ENCODE data around the gene CCL17. TPM values are rescaled to one million over a fixed set of nuclear protein-coding genes. Genes with fewer than 3 reads are reported as not detected.
"Not testable (repeated sequence)": the region's sequence is repeated elsewhere in the genome, so short reads cannot be mapped to it uniquely, and the experiment has no call there.

The CCL17 gene
- total RNA-seq, 2 experiments from 2014 or later, result not detected

DNA sequence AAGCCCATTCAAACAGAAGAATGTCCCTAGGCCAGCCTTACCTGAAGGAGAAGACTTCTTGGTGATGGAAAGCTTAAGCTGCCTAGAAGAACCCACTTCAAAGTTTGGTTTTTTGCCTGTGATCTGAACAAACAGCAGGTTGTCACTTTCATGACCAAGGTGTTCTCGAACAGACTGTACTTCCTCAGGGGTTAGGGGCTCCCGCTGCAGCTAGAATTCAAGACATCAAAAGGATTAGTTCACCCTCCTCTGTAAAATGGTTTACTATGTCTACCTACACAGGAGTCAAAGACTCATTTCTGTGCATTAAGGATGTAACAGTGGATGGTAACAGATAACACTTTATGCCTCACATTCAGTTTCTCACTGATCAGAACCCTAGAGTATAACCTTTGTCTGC lies 29.4 kb downstream of the CCL17 start:
- intact Hi-C loops (cut with micrococcal nuclease; ENCODE audit: unreplicated experiment), result no loop called here
- Histone ChIP-seq H3K36me3 (ENCODE audit: insufficient read depth, low read length) (peaks cover 94% of the 10 kb centered on the region), H3K27ac (ENCODE audit: low read depth, low read length, poor library complexity, severe bottlenecking) (no peak overlapping the region), H2AFZ (ENCODE audit: low read length) (no peak overlapping the region), H3K4me3 (ENCODE audit: low read depth, low read length, poor library complexity, severe bottlenecking) (no peak overlapping the region), H3K79me2 (ENCODE audit: insufficient read depth, low read depth, low read length) (no peaks in the 10 kb centered on the region), H3K4me1 (ENCODE audit: insufficient read depth, low read length, poor library complexity, severe bottlenecking) (no peaks in the 10 kb centered on the region), H3K4me2 (ENCODE audit: low read length) (no peak overlapping the region), H4K20me1 (ENCODE audit: insufficient read depth, low read length) (no peaks in the 10 kb centered on the region), H3K9me3 (ENCODE audit: low read length) (no peaks in the 10 kb centered on the region), H3K9me2 (ENCODE audit: insufficient read depth, low read length) (no peaks in the 10 kb centered on the region)
- no peak for DNase-seq (ENCODE audit: low spot score)
- CTCF ChIA-PET (ENCODE audit: unreplicated experiment), result no interaction called here
- TF ChIP-seq EZH2phosphoT487 (IDR thresholded peaks at IDR 0.05; ENCODE audit: borderline replicate concordance, low read depth, low read length) (no peak), CTCF (conservative IDR thresholded peaks at IDR 0.05; ENCODE audit: low read length) (no peak)
- BruUV-seq (replicated peaks), result no TSS peak
- POLR2A ChIA-PET, result no interaction called here

GRCh38 chr16:57435838-57436237 lies 31.3 kb downstream of the CCL17 start:
- H4K20me1 ChIP-seq (ENCODE audit: insufficient read depth, low read length), result no peaks in the 10 kb centered on the region
- H3K79me2 ChIP-seq (ENCODE audit: insufficient read depth, low read depth, low read length), result no peaks in the 10 kb centered on the region
- H3K4me2 ChIP-seq (ENCODE audit: low read length), result no peak overlapping the region
- peaks cover 97% of the 10 kb centered on the region for H3K36me3 ChIP-seq (ENCODE audit: insufficient read depth, low read length)
- H2AFZ ChIP-seq (ENCODE audit: low read length), result no peak overlapping the region
- POLR2A ChIA-PET, result no interaction called here
- no peaks in the 10 kb centered on the region for H3K4me1 ChIP-seq (ENCODE audit: insufficient read depth, low read length, poor library complexity, severe bottlenecking)
- H3K4me3 ChIP-seq (ENCODE audit: low read depth, low read length, poor library complexity, severe bottlenecking), result no peak overlapping the region
- intact Hi-C loops (cut with micrococcal nuclease; ENCODE audit: unreplicated experiment), result no loop called here
- H3K27ac ChIP-seq (ENCODE audit: low read depth, low read length, poor library complexity, severe bottlenecking), result no peak overlapping the region
- TF ChIP-seq EZH2phosphoT487 (IDR thresholded peaks at IDR 0.05; ENCODE audit: borderline replicate concordance, low read depth, low read length) (no peak), CTCF (conservative IDR thresholded peaks at IDR 0.05; ENCODE audit: low read length) (no peak)
- CTCF ChIA-PET (ENCODE audit: unreplicated experiment), result no interaction called here
- BruUV-seq (replicated peaks), result no TSS peak
- H3K9me2 ChIP-seq (ENCODE audit: insufficient read depth, low read length), result no peaks in the 10 kb centered on the region
- peaks cover 9% of the 10 kb centered on the region; the same call in 1 of the 2 replicates for H3K9me3 ChIP-seq (ENCODE audit: low read length)
- no peak for DNase-seq (ENCODE audit: low spot score)

GRCh38 chr16:57439947-57440346 lies 35.4 kb downstream of the CCL17 start:
- POLR2A ChIA-PET, result not testable (repeated sequence)

DNA sequence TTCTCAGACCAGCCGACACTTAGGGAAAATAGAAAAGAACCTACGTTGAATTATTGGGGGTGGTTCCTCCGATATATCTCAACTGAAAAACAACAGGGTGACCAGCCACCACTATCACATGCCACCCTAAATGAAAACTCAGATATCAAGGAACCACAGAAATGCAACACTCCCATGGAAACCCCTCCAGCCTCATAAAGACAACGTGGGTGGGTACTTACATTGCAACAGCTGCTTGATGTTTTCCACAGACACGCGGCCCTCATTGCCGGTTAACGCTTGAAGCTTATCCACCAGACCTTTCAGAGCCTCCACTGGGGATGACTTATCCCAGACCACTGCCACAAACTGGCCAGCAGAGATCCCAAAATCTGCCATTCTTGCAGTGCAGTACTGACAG lies 36.0 kb downstream of the CCL17 start:
- H3K27ac ChIP-seq (ENCODE audit: low read depth, low read length, poor library complexity, severe bottlenecking); CTCF ChIA-PET (ENCODE audit: unreplicated experiment); H3K4me3 ChIP-seq (ENCODE audit: low read depth, low read length, poor library complexity, severe bottlenecking); H2AFZ ChIP-seq (ENCODE audit: low read length); BruUV-seq (replicated peaks); H3K9me2 ChIP-seq (ENCODE audit: insufficient read depth, low read length); intact Hi-C loops (cut with micrococcal nuclease; ENCODE audit: unreplicated experiment); H3K4me2 ChIP-seq (ENCODE audit: low read length); H3K79me2 ChIP-seq (ENCODE audit: insufficient read depth, low read depth, low read length); DNase-seq (ENCODE audit: low spot score); H4K20me1 ChIP-seq (ENCODE audit: insufficient read depth, low read length); H3K4me1 ChIP-seq (ENCODE audit: insufficient read depth, low read length, poor library complexity, severe bottlenecking): not testable (repeated sequence)
- Histone ChIP-seq H3K9me3 (ENCODE audit: low read length) (peaks cover 20% of the 10 kb centered on the region; the same call in 1 of the 2 replicates), H3K36me3 (ENCODE audit: insufficient read depth, low read length) (peaks cover 67% of the 10 kb centered on the region)
- POLR2A ChIA-PET, result interaction anchor here (1.3 to 1.7 kb wide), 2 partner anchors 21 to 27 kb away, joined by 5 to 7 read pairs; partner anchors contain the start of gene POLR2C

More at GRCh38 chr16:57439947-57440346, 35.4 kb downstream of the CCL17 start:
- intact Hi-C loops (cut with micrococcal nuclease; ENCODE audit: unreplicated experiment); H2AFZ ChIP-seq (ENCODE audit: low read length); H4K20me1 ChIP-seq (ENCODE audit: insufficient read depth, low read length); H3K27ac ChIP-seq (ENCODE audit: low read depth, low read length, poor library complexity, severe bottlenecking); DNase-seq (ENCODE audit: low spot score); H3K4me3 ChIP-seq (ENCODE audit: low read depth, low read length, poor library complexity, severe bottlenecking); CTCF ChIA-PET (ENCODE audit: unreplicated experiment); H3K79me2 ChIP-seq (ENCODE audit: insufficient read depth, low read depth, low read length); H3K4me1 ChIP-seq (ENCODE audit: insufficient read depth, low read length, poor library complexity, severe bottlenecking); BruUV-seq (replicated peaks); H3K9me2 ChIP-seq (ENCODE audit: insufficient read depth, low read length); H3K4me2 ChIP-seq (ENCODE audit: low read length): not testable (repeated sequence)
- Histone ChIP-seq H3K36me3 (ENCODE audit: insufficient read depth, low read length) (peaks cover 73% of the 10 kb centered on the region), H3K9me3 (ENCODE audit: low read length) (peaks cover 20% of the 10 kb centered on the region; the same call in 1 of the 2 replicates)

All from OCI-LY7 (cell line).